ENCODE measurements around the gene CLSTN2. TPM values are rescaled to one million over a fixed set of nuclear protein-coding genes. Genes with fewer than 3 reads are reported as not detected.
A peak's percentile ranks its signal among the peaks of the same experiment; 100 is the strongest.

The CLSTN2 gene
- total and polyA plus RNA-seq, 2 of the 8 experiments (the other 6 are each of a cell fraction or from before 2014, with no cell fraction given) = 0.39 to 0.52 TPM

DNA sequence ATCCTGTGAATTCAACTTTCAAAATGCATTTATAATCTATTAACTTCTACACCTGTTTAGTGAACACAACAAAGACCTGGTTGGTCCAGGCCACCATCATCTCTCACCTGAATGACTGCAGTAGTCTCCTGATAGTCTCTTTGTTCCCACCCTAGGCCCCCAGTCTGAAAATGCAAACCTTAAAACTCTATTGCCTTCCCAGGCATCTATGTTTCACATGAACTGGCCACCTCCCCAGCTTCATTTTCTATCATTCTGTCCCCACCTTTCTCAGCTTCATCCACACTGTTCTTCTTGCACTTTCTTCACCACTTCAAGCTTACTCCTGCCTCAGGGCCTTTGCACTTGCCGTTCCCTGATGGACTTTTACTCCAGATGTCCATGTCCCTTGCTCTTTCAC, 45.0 kb downstream of the CLSTN2 start:
- H2AK5ac ChIP-seq (ENCODE audit: low read depth, low read length) = no peak overlapping the region
- no peak for FAIRE-seq
- H2BK120ac ChIP-seq (replicated peaks; ENCODE audit: low read depth, low read length) = no peak overlapping the region
- H3K4me2 ChIP-seq (ENCODE audit: insufficient read depth in 1 of 2, low read depth in 2 of 2, low read length in 2 of 2) = no peak overlapping the region
- H3K27ac ChIP-seq (ENCODE audit: low read depth, low read length) = no peak overlapping the region
- no peak overlapping the region for H4K5ac ChIP-seq (ENCODE audit: insufficient read length, low read depth, low read length)
- no peak overlapping the region for H4K8ac ChIP-seq (ENCODE audit: extremely low read depth, insufficient read depth, low read length)
- no peaks in the 10 kb centered on the region for H4K20me1 ChIP-seq (replicated peaks in 1 of 2; ENCODE audit: control insufficient read depth in 1 of 2, insufficient read depth in 2 of 2, low read length in 2 of 2)
- no peaks in the 10 kb centered on the region for H3K27me3 ChIP-seq (replicated peaks in 1 of 4; ENCODE audit: control insufficient read depth in 3 of 4, extremely low read depth in 1 of 4, insufficient read depth in 3 of 4, low read length in 3 of 4)
- no peak overlapping the region for H3K23ac ChIP-seq (ENCODE audit: insufficient read length)
- ChIA-PET CTCF (ENCODE audit: partially characterized antibody) (interaction anchor here (0.8 to 2.0 kb wide), 3 partner anchors 14 to 148 kb away, joined by 3 to 4 read pairs (median 3); no protein-coding TSS in a partner anchor), POLR2A (ENCODE audit: partially characterized antibody) (no interaction called here)
- TF ChIP-seq SUZ12 (IDR thresholded peaks at IDR 0.05; ENCODE audit: low read length) (no peak), NANOG (IDR thresholded peaks at IDR 0.05; ENCODE audit: insufficient read depth, low read depth, low read length, poor library complexity, severe bottlenecking) (no peak), POLR2AphosphoS5 (IDR thresholded peaks at IDR 0.05; ENCODE audit: low read depth, low read length) (no peak), CBX8 (IDR thresholded peaks at IDR 0.05; ENCODE audit: borderline replicate concordance, low read depth, low read length) (no peak), CBX5 (IDR thresholded peaks at IDR 0.05; ENCODE audit: low read depth, low read length) (no peak), RBBP5 (IDR thresholded peaks at IDR 0.05; ENCODE audit: borderline replicate concordance, low read depth, low read length) (no peak), KDM1A (IDR thresholded peaks at IDR 0.05; ENCODE audit: borderline replicate concordance, low read length) (no peak), EZH2 (IDR thresholded peaks at IDR 0.05; ENCODE audit: low read depth, low read length, severe bottlenecking) (no peak), NRF1 (IDR thresholded peaks at IDR 0.05; ENCODE audit: low read depth, low read length) (no peak)
- no peak overlapping the region for H3K18ac ChIP-seq (ENCODE audit: extremely low read depth, low read length)
- no peak overlapping the region for H4K91ac ChIP-seq (replicated peaks; ENCODE audit: insufficient read length, low read length)
- no peaks in the 10 kb centered on the region for H3K23me2 ChIP-seq (ENCODE audit: low read depth, low read length)
- H3K79me1 ChIP-seq (ENCODE audit: low read depth, low read length) = no peaks in the 10 kb centered on the region
- H3K4me3 ChIP-seq (ENCODE audit: extremely low read depth in 1 of 4, insufficient read depth in 2 of 4, low read depth in 3 of 4, low read length in 4 of 4) = no peak overlapping the region
- 100% methylated on average over 1 of the region's 1 CpG; no CpG with 5 or more reads in 1 of the 2 experiments for WGBS, 2 experiments (ENCODE audit: extremely low coverage in 1 of 2, insufficient coverage in 1 of 2, insufficient read length in 1 of 2, insufficient replicate concordance in 2 of 2, low coverage in 1 of 2, low lambda C conversion rate in 2 of 2, missing lambda C conversion rate in 1 of 2)
- no peak overlapping the region for H2BK5ac ChIP-seq (ENCODE audit: low read depth, low read length)
- H3K9me3 ChIP-seq (ENCODE audit: insufficient read depth in 2 of 2, low read depth in 1 of 2, low read length in 1 of 2) = no peaks in the 10 kb centered on the region
- H2BK12ac ChIP-seq (ENCODE audit: low read depth, low read length) = no peak overlapping the region
- no peak overlapping the region for H3K14ac ChIP-seq (ENCODE audit: insufficient read length)
- peak in 1 of 2 experiments; percentile 11 for DNase-seq (ENCODE audit: low read depth in 1 of 2, low spot score in 2 of 2)
- H2AFZ ChIP-seq (ENCODE audit: low read length) = no peak overlapping the region; the same call in 1 of the 2 replicates
- H3K9ac ChIP-seq (replicated peaks in 1 of 4; ENCODE audit: extremely low read depth in 1 of 4, low read depth in 3 of 4, low read length in 3 of 4) = no peak overlapping the region
- no peak overlapping the region for H2BK20ac ChIP-seq (ENCODE audit: low read length)
- no peak overlapping the region for H3K56ac ChIP-seq (replicated peaks; ENCODE audit: insufficient read length, low read depth, low read length)
- no peaks in the 10 kb centered on the region for H3K4me1 ChIP-seq (replicated peaks in 1 of 4; ENCODE audit: control insufficient read depth in 3 of 4, insufficient read depth in 4 of 4, low read length in 3 of 4)
- H3K36me3 ChIP-seq (ENCODE audit: control insufficient read depth in 2 of 4, insufficient read depth in 4 of 4, low read length in 3 of 4) = no peaks in the 10 kb centered on the region
- H3K4ac ChIP-seq (replicated peaks; ENCODE audit: insufficient read length, low read depth, low read length) = no peak overlapping the region
- no peak overlapping the region for H2BK15ac ChIP-seq (ENCODE audit: low read length)
- H3K79me2 ChIP-seq (ENCODE audit: control insufficient read depth in 1 of 2, insufficient read depth in 2 of 2, low read length in 2 of 2) = no peaks in the 10 kb centered on the region

Data from H1 (cell line).